AG04450 (cell line): ENCODE results near the gene GDPD1. TPM values are rescaled to one million over a fixed set of nuclear protein-coding genes. Genes with fewer than 3 reads are reported as not detected.
"Not testable (repeated sequence)": the region's sequence is repeated elsewhere in the genome, so short reads cannot be mapped to it uniquely, and the experiment has no call there.

Source experiments
- CTCF ChIA-PET: fragments of 300-600, 350-600 bp; formaldehyde crosslinking; extraction: SDS; loops from one replicate; lab custom pipeline; 2022; ENCODE audit warnings: antibody characterized with exemption, inconsistent platforms; lab: Charles Lee
- POLR2A ChIA-PET: fragments of 350-600 bp; formaldehyde crosslinking; extraction: SDS; loops from one replicate; lab custom pipeline; 2021; ENCODE audit warnings: antibody characterized with exemption, inconsistent platforms; lab: Yijun Ruan, JAX
- DNase-seq: peaks from one replicate; pipeline ENCODE4 v3.0.0-alpha.2; 2011; ENCODE audit warnings: low read depth, low spot score
- H3K27ac ChIP-seq: one replicate; pipeline ENCODE4 v1.5.1; 2012; ENCODE audit warnings: low read depth, low read length, control low read depth
- H3K27me3 ChIP-seq: one replicate; pipeline ENCODE4 v1.6.0; 2012; ENCODE audit warnings: low read length; ENCODE audit not compliant: control insufficient read depth, insufficient read depth
- H3K4me3 ChIP-seq: 2 replicates; pipeline ENCODE4 v1.5.1; 2011; ENCODE audit warnings: mild to moderate bottlenecking, low read depth, low read length, control low read depth
- H3K9me3 ChIP-seq: 2 replicates; pipeline ENCODE4 v1.5.1; 2012; ENCODE audit warnings: low read length; ENCODE audit not compliant: control insufficient read depth, insufficient read depth
- CTCF ChIP-seq: IDR thresholded peaks from 2 replicates; pipeline ENCODE4 v1.5.1; 2011; ENCODE audit warnings: low read depth, low read length, control low read depth, inconsistent platforms
- polyA plus RNA-seq: library from polyadenylated mRNA; depleted of rRNA; stranded (reverse); fragments of >200 nt; gene quantifications from 2 replicates; pipeline ENCODE4 v1.2.3, GENCODE V29; 2011

The GDPD1 gene
- polyA plus RNA-seq, 1 experiment = 2.7 TPM

DNA sequence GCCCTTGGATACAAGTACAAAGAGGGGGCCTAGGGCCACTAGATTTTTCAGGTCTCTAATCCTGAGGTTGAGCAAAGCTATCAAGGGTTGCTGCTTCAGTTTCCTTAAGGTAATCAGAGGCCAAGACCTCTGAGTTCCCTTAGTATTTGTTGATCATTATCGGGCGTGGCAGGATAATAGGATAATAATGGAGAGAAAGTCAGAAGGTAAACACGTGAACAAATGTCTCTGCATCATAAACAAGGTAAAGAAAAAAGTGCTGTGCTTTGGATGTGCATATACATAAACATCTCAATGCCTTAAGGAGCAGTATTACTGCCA lies 69.6 kb downstream of the GDPD1 start:
- CTCF ChIA-PET = no interaction called here
- no peak for TF ChIP-seq CTCF
- H3K27ac ChIP-seq = no peak overlapping the region
- no peak for DNase-seq
- POLR2A ChIA-PET = no interaction called here
- no peak overlapping the region for H3K4me3 ChIP-seq
- H3K27me3 ChIP-seq = peaks cover 4% of the 10 kb centered on the region
- no peaks in the 10 kb centered on the region for H3K9me3 ChIP-seq

GRCh38 chr17:59290302-59290998 lies 70.1 kb downstream of the GDPD1 start:
- H3K4me3 ChIP-seq, DNase-seq, H3K9me3 ChIP-seq, POLR2A ChIA-PET, H3K27me3 ChIP-seq, H3K27ac ChIP-seq, CTCF ChIA-PET: not testable (repeated sequence)

DNA sequence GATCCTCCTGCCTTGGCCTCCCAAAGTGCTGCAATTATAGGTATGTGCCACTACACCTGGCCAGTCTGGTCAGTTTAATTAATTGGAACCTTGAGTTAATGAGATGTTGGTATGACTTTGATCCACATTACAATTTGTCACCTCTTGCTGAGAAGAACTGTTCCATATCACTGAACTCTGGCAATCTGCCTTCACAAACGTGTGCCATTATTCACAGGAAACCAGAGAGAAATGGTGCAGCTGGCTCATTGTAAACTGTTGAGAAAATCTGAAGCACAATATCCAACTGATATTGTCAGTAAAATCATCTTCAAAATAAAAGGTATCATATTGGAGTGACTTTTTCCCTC lies 71.8 kb downstream of the GDPD1 start:
- no peaks in the 10 kb centered on the region for H3K9me3 ChIP-seq
- no peak for TF ChIP-seq CTCF
- H3K4me3 ChIP-seq = no peak overlapping the region
- DNase-seq = no peak
- H3K27ac ChIP-seq = no peak overlapping the region
- peaks cover 8% of the 10 kb centered on the region for H3K27me3 ChIP-seq
- POLR2A ChIA-PET = no interaction called here
- CTCF ChIA-PET = interaction anchor here (1.3 kb wide), 1 partner anchor 37 kb away, joined by 4 read pairs; no protein-coding TSS in a partner anchor

GRCh38 chr17:59296190-59296589 lies 75.9 kb downstream of the GDPD1 start:
- no peak for TF ChIP-seq CTCF
- no peak for DNase-seq
- Histone ChIP-seq H3K27ac (no peak overlapping the region), H3K9me3 (no peaks in the 10 kb centered on the region), H3K4me3 (no peak overlapping the region), H3K27me3 (peaks cover 8% of the 10 kb centered on the region)
- ChIA-PET CTCF (no interaction called here), POLR2A (no interaction called here)

- H3K4me3 ChIP-seq = no peak overlapping the region
- TF ChIP-seq CTCF = no peak
- no peak for DNase-seq
- peaks cover 5% of the 10 kb centered on the region for H3K27me3 ChIP-seq
- H3K9me3 ChIP-seq = no peaks in the 10 kb centered on the region
- POLR2A ChIA-PET = interaction anchor here (0.6 to 0.8 kb wide), 2 partner anchors 17 to 164 kb away, joined by 3 to 9 read pairs; no protein-coding TSS in a partner anchor
- CTCF ChIA-PET = interaction anchor here (2.0 kb wide), 1 partner anchor 13 kb away, joined by 8 read pairs; no protein-coding TSS in a partner anchor
- H3K27ac ChIP-seq = no peak overlapping the region
Measured at GRCh38 chr17:59298521-59298920, 78.2 kb downstream of the GDPD1 start.
